HG02678 (cell line): ENCODE measurements around the gene PCDH9.

Experiments used
- ATAC-seq: cut with Tn5 transposase; IDR thresholded peaks from one replicate; pipeline ENCODE4 v1.9.1; 2021; ENCODE audit warnings: mild to moderate bottlenecking, moderate library complexity; ENCODE audit not compliant: unreplicated experiment

PCDH9 gene

DNA sequence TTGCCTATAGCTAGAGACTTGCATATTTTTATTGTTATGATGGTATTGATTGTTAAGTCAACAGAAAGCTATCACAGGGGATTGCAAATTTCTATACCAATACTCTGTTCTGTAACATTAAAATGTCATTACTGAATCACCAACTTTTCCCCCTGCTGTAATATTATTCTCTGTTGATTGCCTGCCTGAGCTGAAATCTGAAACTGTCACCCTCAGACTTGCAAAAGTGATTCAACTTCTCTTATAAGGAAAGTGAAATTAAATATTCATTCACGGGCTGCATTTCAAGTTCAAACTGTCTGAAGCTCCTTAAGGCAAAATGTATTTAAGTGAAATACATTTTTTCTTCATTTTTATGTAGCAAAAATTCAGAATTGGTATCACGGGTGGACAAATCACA lies 723.2 kb downstream of the PCDH9 start:
- peak; percentile 66 for ATAC-seq

DNA sequence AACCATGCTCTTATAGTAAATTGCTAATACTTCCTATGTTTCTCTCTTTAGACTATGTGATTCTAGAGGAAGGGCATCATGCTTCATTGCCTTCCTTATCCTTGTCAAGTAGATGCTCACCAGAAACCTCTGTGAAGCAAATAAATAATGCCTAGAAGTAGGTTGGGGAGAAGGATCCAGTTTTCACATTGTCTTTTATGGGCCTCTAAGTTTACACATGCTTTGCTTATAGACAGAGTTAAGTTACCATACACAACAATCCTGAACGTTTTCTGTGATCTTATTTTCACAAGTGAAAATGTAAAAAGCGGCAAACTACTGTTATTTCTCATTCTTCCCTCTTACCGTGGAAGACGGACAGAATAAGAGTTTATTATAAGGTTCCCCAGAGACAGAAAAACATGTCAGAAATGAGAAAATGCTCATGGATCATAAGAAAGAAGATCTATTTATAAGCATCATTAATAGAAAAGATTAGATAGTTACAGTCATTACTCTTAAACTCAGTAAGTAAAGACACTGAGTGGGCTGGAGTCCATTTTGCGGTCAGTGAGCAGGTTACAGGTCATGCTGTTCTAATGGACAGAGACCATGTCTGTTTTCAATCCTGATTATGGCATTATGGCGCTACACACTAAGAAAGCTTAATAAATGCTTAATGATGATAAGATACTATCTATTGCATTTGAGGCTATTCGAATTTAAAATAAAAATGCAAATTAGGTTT lies 723.9 kb downstream of the PCDH9 start:
- no peak for ATAC-seq

DNA sequence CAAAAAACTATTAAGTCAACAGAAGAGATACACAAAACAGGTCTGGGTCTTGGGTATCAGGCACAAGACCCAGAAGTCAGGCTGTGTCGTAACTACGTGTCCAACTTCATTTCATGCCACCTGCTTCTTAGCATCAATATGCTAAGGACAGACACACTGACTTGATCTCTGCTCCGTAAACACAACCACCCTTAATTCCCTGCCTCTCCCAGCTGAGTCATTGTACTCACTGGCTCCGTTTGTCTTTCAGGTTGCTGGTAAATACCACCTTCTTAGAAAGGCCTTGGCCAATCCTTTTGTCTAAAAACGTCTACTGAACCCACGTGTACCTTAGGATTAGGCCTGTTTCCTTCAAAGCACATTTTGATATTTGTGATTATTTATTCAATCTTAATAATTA lies 726.2 kb downstream of the PCDH9 start:
- ATAC-seq, result no peak

DNA sequence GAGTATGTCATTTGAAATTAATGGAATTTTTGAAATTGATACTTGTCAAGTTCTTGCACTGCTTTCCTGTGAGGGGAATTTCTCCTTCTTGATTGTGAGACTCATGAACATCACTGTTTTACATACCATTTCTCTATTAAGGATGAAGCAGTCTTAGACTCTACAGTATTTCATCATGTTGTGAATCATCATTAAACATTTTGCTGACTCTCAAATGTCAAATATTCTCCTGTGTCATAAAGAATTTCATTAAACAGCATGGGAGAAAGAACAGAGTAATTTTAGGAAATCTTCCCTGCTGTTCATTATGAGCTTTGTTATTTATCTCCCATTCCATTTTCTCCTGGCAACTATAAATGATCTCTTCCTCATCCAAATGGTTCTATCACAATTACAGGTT lies 729.0 kb downstream of the PCDH9 start:
- no peak for ATAC-seq

DNA sequence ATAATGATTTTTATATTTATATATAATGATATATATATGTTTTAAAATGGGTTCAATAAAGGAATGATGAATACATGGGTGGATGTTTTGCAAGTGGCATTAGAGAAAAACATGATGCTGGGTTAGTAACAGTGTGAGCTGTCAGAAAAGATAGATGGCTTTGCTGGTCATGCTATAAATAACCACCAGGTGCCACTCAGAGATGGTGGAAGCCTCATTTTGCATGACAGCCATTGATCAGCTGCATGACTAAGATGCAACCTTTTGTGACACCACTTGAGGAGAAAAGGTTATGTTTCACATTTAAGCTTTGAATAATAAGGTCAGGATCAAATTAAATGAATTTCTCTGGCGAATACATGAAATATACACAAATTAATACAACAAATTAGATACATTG lies 737.7 kb downstream of the PCDH9 start:
- ATAC-seq, result peak; percentile 91

DNA sequence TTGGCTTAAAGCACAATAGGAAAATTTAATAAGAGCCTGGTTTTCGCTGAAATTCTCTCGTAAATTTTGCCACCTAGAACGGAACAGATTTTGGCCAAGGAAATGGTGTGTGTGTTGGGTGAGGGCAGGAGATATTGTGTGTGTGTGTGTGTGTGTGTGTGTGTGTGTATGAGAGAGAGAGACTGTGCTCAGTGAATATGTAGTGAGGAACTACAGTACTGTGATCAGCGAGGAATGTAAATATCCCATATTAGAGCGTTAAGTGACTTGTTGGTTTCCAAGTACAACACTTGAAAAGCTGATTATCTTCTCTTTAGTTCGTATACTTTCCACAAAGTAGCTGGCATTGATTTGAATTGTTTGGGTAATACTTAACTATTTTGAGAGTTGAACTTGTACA lies 738.9 kb downstream of the PCDH9 start:
- ATAC-seq, result no peak

DNA sequence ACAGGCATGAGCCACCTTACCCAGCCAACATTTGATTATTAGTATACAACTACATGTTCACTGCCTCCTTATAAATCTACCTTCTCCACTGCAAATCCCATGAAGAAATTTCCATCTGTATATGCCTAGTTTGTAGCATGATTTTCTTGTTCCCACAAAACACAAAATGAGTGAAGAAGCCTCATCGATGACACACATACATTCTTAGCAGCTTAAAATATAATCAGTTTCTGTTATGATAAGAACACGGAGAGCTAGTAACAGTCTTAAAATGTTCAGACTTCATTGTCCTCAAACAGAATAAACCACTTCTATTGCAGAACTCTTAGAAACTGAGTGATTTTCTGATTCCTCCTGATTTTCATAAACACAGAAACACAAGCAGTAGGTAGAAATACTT lies 740.5 kb downstream of the PCDH9 start:
- no peak for ATAC-seq

DNA sequence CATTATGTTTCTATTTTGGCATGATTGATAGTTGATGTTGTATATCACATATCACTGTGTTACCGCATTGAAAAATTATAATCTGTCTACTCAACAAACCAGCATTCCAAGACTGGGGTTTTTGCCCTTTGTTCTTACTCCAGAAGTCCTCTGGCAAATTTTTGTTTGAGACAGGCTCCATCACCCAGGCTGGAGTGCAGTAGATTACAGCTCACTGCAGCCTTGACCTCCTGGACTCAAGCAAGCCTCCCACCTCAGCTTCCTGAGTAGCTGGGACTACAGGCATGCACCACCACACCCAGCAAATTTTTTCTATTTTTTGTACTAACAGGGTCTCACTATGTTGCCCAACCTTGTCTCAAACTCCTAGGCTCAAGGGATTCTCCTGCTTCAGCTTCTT lies 741.0 kb downstream of the PCDH9 start:
- ATAC-seq, result no peak

DNA sequence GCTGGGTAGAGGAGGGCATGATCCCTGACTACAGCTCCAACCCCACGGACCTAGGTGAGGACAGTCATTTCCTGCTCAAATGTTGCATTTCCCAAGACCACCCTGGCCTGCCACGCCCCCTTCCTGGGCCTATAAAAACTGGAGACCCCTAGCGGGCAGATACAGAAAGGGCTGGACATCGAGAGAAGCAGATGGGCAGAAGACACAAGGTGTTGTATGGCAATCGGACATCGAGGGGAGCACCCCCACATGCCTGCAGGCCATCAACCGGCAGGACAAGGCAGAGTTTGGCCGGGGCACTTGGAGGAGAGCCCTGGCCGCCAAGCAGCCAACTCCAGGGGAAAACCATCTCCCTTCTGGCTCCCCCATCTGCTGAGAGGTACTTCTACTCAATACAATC lies 746.4 kb downstream of the PCDH9 start:
- ATAC-seq, result no peak

DNA sequence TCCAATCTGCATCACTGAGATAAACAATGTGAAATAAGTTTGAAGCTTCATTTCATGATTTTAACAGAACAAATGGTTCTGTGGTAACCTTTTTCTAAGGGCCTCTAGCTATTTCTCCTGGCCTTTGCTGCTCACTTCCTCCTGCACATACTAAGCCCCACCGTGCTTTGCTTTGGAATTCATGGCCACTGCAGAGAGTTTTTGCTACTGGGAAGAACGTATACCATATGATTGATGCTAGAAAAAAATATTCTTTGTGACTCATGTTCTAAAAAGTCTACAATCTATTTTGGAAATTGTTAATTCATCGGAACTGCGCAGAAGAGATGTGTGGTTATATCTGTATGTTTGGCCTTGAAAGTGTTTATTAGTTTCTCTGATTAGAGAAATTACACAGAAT lies 747.3 kb downstream of the PCDH9 start:
- ATAC-seq, result no peak

DNA sequence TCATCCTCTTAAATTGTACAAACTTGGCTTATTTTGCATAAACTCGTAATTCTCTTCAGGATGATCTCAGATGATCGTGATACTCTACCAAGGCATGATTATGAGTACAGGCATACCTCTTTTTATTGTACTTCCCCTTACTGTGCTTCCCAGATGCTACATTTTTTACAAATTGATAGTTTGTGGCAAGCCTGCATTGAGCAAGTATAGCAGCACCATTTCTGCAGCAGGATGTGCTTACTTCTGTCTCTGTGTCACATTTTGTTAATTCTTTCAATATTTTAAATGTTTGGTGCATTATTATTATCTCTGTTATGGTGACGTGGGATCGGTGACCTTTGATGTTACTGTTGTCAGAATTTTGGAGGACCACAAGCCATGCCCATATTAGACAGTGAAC lies 752.3 kb downstream of the PCDH9 start:
- ATAC-seq, result no peak

DNA sequence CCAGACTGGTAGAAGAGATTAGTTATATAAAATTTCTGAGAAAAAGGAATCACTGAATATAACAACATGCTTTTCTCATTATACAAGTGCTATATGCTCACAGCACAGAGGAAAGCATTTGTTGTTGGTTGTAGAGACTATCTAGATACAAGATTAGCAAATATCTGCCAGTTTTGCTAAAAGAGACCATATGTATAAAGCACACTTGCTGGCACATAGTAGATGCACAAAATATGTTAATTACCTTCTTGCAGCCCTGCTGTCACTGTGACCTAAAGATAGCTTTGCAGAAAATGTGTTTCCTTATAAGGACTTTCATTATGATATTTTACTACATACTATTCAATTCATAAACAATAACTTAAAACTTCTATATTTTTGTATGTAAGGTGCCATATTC lies 755.1 kb downstream of the PCDH9 start:
- ATAC-seq, result no peak

DNA sequence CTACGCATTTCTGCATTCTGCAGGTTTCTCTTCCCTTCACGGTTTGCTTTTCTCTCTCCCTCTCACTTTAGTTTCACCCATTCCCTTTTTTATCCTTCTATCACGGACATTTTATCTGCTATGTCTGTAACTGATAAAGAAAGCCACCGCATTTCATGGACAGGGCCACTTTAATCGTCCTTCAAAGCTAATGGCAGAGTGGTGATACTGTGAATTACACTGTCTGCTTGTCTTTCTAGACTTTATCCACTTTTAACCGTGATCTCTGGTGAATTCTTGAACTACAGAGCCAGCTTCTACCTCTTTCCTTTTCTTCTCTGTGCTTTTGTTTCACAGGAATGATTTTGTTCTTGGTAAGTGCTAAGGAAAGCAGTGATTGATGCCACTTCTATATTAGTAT lies 760.4 kb downstream of the PCDH9 start:
- ATAC-seq, result no peak

DNA sequence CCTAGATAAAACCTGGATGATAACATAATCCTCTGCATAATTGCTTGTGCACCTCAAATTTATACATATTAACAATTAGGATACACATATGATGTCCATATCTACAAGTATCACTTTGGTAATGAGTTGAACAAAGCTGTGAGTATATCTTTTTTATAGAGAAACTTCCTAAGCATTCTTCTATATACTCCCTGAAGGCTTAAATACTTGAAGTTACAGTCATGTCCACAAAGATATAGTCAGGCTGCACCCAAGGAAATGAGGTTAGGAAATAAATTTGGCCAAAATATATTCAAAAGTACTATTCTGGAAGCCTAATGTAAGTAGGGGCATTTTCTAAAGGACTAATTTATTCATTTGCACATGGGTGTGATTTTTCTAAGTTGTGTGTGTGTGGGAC lies 761.5 kb downstream of the PCDH9 start:
- no peak for ATAC-seq

DNA sequence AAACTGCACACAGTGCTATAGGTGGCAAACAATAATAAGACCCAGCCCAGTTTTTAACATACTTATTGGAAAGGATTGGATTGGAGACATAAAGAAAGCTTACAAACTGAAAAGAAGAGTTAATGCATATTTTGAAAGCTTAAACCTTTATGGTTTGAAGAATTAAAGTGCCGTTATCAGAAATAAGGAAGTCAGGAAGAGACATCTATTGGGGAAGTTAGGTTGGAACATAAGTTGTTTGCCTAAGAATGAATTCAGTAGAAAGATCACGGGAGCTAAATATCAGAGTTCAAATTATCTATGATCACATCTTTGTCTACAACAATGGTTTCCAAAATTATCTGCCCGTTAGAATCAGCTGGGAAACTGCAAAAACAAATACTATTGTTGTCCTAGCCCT lies 767.9 kb downstream of the PCDH9 start:
- no peak for ATAC-seq

DNA sequence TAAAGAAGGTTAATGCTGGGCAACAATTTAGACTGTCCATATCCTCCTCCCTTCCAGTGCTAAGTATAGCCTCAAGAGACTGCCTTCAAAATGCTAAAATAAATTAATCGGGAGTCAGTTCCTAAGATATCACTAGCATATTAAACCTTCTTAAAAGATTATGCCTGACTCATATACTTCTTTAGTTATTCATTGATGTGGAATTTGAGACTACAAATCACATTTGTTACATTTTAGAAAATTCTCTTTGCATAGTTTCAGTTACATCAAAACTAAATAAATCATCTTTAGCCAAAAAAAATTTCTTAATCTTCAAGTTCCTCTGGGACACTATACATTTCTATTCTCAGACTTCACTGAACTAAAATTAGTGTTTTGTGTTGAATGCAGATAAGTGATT lies 769.1 kb downstream of the PCDH9 start:
- no peak for ATAC-seq

DNA sequence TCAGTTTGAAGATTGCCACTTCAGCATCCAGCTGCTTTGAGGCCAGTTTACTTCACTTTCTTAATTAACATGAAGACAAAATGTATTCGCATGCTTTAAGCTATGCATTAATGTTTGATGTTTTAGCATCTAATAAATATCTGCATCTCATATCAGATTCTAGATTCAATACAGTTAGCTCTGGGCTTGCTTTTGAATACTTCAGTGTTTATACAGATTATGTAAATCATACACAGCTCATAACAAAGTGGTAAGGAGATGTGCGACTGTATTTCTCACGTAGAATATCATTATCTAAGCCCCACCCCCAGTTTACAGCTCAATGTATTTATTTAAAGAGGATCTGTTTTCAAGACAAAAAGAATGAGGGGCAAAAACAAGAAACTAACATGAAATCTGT lies 770.5 kb downstream of the PCDH9 start:
- no peak for ATAC-seq

DNA sequence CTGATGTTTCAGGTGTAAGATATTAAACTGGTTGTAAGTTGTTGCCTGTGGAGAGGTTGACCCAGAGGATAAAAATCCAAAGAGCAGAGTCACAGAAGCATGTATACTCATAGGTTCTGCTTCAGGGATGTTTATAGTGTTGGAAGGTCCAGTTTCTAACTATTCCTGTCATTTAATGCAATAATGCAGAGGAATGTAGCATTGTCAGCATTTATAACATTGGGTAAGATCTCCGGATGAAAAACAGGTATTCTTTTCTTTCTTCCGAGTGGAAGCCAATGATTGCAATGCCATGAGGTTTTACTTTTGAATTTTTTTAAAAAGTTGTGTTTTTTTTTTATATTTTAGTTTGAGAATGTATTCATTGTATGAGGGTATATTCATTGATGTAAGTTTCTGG lies 771.0 kb downstream of the PCDH9 start:
- ATAC-seq, result no peak

DNA sequence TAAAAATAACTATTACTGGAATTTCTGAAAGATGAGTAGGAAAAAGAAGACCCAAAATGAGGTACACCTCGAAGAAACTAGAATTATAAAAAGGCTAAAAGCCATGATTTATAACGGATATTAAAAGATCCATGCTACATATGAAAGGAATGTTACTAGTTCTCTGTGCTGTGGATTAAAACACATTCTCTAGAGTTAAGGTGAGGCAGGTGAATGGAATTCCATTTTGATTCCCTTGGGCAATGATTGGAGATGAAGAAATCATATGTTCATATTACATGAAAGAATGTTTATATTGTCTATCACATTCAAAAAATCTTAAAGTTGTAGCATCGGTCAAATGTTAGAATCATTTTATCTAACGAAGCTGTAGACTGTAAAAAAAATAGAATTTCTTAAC lies 783.7 kb downstream of the PCDH9 start:
- ATAC-seq, result no peak

DNA sequence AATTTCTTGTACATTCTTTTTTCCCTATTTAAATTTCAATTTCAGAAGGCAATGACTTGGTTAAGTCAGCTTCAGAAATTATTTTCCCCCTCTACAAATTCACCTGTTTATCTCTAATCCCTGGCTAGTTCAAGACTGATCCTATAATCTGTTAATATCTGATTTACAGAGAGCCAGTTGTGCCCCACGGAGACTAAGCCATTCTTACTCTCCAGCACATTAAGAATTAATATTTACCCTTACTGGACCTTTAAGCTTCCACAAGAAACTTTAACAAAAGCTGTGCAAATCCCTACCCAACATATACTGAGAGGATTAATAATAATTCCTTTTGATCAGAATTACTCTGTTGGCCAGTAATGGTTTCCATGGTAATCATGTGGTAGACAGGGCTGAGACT lies 786.2 kb downstream of the PCDH9 start:
- ATAC-seq, result no peak

DNA sequence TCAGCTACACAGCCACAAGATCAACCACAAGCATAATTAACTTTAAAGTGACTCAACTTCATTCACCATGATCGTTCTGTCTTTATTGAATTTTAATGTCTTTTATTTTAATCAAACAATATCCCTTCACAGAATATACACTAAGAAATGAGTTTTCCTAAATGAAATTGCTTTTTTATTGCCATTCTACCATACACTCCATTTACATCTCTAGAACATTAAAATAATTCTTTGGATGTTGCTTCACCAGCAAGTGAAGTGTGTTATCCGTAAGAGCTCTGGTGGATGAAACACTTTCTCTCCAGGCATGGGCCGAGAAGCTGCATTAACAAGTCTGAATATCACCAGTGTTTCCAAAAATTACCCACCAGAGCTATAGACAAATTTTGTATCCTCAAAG lies 789.2 kb downstream of the PCDH9 start:
- ATAC-seq, result no peak

DNA sequence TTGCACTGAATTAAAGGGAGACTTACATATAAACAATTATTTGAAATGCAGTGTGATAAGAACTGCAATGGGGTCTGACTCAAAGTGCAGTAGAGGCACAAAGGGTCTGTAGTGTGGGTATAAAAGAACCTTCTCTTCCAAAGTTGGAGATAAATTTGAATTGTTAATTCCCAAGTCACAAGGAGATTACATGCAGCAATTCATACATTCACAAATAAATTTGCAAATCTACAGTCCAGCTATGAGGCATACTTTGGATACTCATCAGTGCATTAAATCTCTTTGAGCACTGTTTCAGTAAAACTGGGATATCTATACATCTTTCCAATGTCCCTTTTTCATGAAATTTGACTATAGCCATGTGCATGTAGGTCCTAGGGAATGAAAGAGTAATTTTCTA lies 799.4 kb downstream of the PCDH9 start:
- ATAC-seq, result no peak

DNA sequence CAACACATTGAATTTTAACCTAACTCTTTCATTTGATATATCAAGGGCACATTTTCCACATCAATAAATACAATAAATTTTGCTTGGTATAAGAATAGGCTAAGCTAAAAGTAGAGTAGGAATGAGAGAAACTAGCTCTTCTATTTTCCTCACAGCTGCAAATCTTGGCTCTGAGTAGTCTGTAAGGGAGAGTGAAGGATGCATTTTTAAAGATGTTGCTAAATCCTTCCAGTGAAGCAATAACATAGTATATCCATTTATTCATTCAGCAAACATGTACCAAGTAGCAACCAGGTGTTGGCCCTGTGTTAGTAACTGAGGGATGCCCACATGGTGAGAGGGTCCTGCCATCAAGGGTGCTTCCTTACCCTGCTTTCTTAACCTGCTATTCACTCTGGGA lies 799.9 kb downstream of the PCDH9 start:
- ATAC-seq, result no peak
